Ascending aorta (tissue), 2 donors: ENCODE measurements around the gene MC3R. TPM values are rescaled to one million over a fixed set of nuclear protein-coding genes. Genes with fewer than 3 reads are reported as not detected.

ENCODE experiments used
- DNase-seq, 2 donors: peaks; one replicate each; pipeline ENCODE4 v3.0.0-alpha.2; 2019; ENCODE audit warnings: low spot score in 2 of 2
- H3K27ac ChIP-seq, 2 donors: fragments of 200-600 bp; sonication (generic); one replicate each; pipeline ENCODE4 v1.5.1; 2016 to 2017; ENCODE audit warnings: mild to moderate bottlenecking in 1 of 2
- H3K27me3 ChIP-seq: fragments of 200-600 bp; sonication (generic); one replicate; pipeline ENCODE4 v1.5.1; 2017
- H3K36me3 ChIP-seq, 2 donors: fragments of 200-600 bp; sonication (generic); one replicate each; pipeline ENCODE4 v1.5.1; 2016
- H3K4me1 ChIP-seq, 2 donors: fragments of 200-600 bp; sonication (generic); one replicate each; pipeline ENCODE4 v1.5.1; 2016 to 2017; ENCODE audit warnings: mild to moderate bottlenecking in 1 of 2
- H3K4me3 ChIP-seq, 2 donors: fragments of 200-600 bp; sonication (generic); one replicate each; pipeline ENCODE4 v1.5.1; 2016 to 2017; ENCODE audit warnings: mild to moderate bottlenecking in 1 of 2
- H3K9me3 ChIP-seq, 2 donors: fragments of 200-600 bp; sonication (generic); one replicate each; pipeline ENCODE4 v1.5.1; 2016
- CTCF ChIP-seq, 3 experiments: fragments of 200-600 bp in 2 of 3; fragments of 450-650 bp in 1 of 3; sonication (generic) in 2 of 3; IDR thresholded peaks; one replicate each; pipeline ENCODE4 v1.5.1; 2016 to 2019; ENCODE audit warnings: antibody characterized with exemption in 3 of 3, mild to moderate bottlenecking in 1 of 3, moderate library complexity in 1 of 3
- intact Hi-C: fragments of 100-400 bp; cut with DNase I; formaldehyde crosslinking; loops from one replicate; pipeline ENCODE4 v1.15.1; 2023
- total RNA-seq: library from RNA; depleted of rRNA; stranded (reverse); fragments of >200 nt; gene quantifications from one replicate; pipeline ENCODE4 v1.1.0, GENCODE V29; 2016

MC3R gene
- total RNA-seq, 1 donor from 2014 or later = not detected

GRCh38 chr20:56249244-56249955, 868 bp downstream of the MC3R start:
- intact Hi-C loops = no loop called here
- H3K27me3 ChIP-seq = no peaks in the 10 kb centered on the region
- H3K4me3 ChIP-seq = no peak overlapping the region
- no peak for TF ChIP-seq CTCF (IDR thresholded peaks at IDR 0.05)
- no peaks in the 10 kb centered on the region for H3K9me3 ChIP-seq
- H3K27ac ChIP-seq = no peak overlapping the region
- DNase-seq = no peak
- H3K36me3 ChIP-seq = no peaks in the 10 kb centered on the region
- no peaks in the 10 kb centered on the region for H3K4me1 ChIP-seq

GRCh38 chr20:56249956-56250355, 1.4 kb downstream of the MC3R start:
- Histone ChIP-seq H3K36me3 (no peaks in the 10 kb centered on the region), H3K4me3 (no peak overlapping the region), H3K27ac (no peak overlapping the region), H3K4me1 (no peaks in the 10 kb centered on the region), H3K9me3 (no peaks in the 10 kb centered on the region), H3K27me3 (no peaks in the 10 kb centered on the region)
- no peak for DNase-seq
- no peak for TF ChIP-seq CTCF (IDR thresholded peaks at IDR 0.05)
- intact Hi-C loops = no loop called here

GRCh38 chr20:56257604-56258003, 9.1 kb downstream of the MC3R start:
- no peaks in the 10 kb centered on the region for H3K36me3 ChIP-seq
- no peaks in the 10 kb centered on the region for H3K27me3 ChIP-seq
- DNase-seq = no peak
- H3K4me1 ChIP-seq = no peaks in the 10 kb centered on the region
- intact Hi-C loops = no loop called here
- H3K9me3 ChIP-seq = no peaks in the 10 kb centered on the region
- no peak overlapping the region for H3K27ac ChIP-seq
- no peak overlapping the region for H3K4me3 ChIP-seq
- no peak for TF ChIP-seq CTCF (IDR thresholded peaks at IDR 0.05)

DNA sequence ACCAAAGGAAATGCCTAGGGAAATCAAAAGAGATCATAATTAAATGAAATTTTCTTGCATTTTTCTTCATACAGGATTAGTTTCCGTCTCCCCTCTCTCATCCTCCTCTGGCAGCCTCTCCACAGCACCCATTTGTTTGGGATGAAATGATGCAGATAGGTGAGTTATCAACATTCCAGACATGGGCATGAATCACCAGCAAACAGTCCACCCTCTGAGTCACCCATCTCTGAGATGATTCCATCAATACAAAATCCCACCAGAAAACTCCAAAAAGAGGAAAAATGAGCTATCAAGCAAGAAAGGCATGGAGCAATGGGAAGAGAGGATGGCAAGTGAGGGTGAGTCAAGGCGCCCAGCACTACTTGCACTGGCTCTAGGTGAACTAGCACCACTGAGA, 11.4 kb downstream of the MC3R start:
- intact Hi-C loops = no loop called here
- no peak overlapping the region for H3K27ac ChIP-seq
- no peak for TF ChIP-seq CTCF (IDR thresholded peaks at IDR 0.05)
- DNase-seq = no peak
- no peaks in the 10 kb centered on the region for H3K36me3 ChIP-seq
- no peaks in the 10 kb centered on the region for H3K4me1 ChIP-seq
- no peak overlapping the region for H3K4me3 ChIP-seq
- no peaks in the 10 kb centered on the region for H3K27me3 ChIP-seq
- no peaks in the 10 kb centered on the region for H3K9me3 ChIP-seq

- Histone ChIP-seq H3K9me3 (no peaks in the 10 kb centered on the region), H3K36me3 (no peaks in the 10 kb centered on the region), H3K27me3 (no peaks in the 10 kb centered on the region), H3K4me1 (no peaks in the 10 kb centered on the region), H3K4me3 (no peak overlapping the region), H3K27ac (no peak overlapping the region)
- intact Hi-C loops = no loop called here
- TF ChIP-seq CTCF (IDR thresholded peaks at IDR 0.05) = no peak
- no peak for DNase-seq
These were observed 20.0 kb downstream of the MC3R start for GRCh38 chr20:56268536-56268935.

DNA sequence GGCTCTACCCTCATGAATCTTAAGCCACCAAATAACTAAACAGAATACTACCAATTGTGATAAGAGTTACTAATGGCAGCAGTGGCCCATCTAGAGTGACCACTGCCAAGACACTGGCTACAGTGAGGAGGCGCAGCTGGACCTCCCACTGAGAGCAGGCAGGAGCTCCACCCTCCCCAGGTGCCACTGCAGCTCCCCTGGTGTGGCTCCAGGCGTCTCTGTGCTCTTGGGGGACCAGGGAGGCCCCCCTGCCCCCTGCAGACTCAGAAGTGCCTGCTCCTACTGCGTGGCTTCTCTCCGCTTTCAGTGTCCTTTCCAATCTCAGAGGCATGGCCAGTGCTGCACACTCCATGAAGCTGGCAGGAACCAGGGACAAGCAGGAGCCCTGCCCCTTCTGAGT, 23.4 kb downstream of the MC3R start:
- Histone ChIP-seq H3K27ac (no peak overlapping the region), H3K4me3 (no peak overlapping the region), H3K9me3 (no peaks in the 10 kb centered on the region), H3K4me1 (no peaks in the 10 kb centered on the region), H3K27me3 (no peaks in the 10 kb centered on the region), H3K36me3 (no peaks in the 10 kb centered on the region)
- no peak for TF ChIP-seq CTCF (IDR thresholded peaks at IDR 0.05)
- intact Hi-C loops = no loop called here
- DNase-seq = no peak
